Measurements from ENCODE around the gene GPRIN1.

The GPRIN1 gene

DNA sequence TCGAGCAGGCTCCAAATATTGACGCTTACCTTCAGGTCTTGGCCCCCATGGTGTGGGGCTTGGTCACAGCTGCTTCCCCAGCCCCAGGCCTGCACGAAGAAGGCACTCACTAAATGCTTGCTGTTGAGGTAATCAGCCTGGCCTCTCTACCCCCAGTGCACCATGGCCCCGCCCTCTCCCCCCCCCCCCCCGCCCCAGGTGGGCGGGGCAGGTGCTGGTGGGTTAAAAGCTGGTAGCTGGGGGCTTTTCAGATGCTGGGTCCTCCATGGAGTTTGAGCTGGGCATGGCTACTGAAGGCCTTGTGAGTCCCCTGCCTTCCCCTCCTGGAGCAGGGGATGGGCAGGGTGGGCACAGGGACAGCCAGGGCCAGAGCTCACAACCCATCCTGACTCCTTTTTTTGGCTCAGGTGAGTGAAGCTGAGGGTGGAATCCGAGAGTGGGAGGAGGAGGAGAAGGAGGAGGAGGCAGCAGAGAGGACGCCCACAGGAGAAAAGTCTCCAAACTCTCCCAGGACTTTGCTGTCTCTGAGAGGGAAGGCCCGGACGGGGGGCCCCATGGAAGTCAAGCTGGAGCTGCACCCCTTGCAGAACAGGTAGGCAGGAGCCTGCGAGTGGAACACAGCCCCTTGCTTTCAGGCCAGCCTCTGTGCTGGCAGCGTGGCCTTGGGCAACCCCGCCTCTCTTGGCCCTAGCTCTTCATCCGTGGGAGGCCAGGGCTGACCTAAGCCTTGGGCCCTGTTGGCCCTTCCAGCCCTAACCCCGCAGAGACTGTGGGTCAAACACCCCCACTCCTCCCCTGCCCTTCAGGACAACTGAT is 32.9 kb upstream of the GPRIN1 start:
- DNase-seq = no peak

DNA sequence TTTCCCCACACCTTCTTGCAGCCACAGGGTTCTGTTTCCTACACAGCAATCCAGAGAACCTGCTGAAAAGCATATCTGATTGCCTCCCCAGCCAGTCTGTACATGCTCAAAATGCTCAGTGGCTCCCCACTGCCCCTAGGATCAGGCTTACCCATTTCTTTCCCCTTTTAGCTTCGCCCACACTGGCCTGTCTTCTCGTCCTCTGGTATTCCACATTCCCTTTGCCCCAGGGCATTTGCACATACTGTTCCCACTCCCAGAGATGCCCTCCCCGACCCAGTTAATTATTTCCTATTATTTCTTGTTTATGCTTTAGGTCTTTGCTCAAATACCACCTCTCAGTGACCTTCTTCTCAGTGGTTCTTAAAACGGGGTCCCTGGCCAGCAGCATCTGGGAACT is 30.7 kb upstream of the GPRIN1 start:
- no peak for DNase-seq

DNA sequence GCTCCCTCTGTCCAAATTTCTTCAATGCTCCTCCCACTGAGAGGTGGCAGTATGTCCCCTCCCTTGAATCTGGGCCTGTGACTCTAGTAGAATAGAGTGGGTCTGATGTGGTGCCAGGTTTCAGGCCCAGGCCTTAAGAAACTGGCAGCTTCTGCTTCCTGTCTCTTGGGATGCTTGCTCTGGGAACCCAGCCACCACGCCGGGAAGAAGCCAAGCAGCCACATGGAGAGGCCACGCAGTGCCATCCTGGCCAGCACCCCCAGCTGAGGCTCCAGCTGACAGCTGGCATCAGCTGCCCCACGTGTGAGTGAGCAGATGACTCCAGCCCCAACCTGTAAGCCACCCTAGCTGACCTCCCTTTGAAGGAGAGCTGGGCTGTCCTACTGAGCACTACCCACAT is 30.0 kb upstream of the GPRIN1 start:
- no peak for DNase-seq

DNA sequence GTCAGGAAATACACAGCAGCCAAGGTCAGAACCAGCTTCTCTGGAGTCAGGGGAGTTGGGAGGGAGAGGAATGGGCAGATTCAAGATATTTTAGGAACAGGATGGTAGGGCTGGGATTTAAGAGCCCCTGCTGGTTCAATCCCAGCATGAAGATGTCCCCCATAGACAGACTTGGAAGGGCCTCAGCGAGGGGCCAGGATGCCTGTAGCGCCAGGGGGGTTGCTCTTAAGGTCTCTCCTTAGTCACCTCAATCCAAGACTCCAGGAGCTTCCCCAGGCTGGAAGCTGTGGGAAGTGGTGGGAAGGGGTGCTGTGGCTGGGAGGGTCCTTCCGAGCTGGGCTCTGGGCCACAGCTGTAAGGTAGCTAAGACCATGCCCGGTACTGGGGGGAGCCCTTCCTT is 29.3 kb upstream of the GPRIN1 start:
- no peak for DNase-seq

DNA sequence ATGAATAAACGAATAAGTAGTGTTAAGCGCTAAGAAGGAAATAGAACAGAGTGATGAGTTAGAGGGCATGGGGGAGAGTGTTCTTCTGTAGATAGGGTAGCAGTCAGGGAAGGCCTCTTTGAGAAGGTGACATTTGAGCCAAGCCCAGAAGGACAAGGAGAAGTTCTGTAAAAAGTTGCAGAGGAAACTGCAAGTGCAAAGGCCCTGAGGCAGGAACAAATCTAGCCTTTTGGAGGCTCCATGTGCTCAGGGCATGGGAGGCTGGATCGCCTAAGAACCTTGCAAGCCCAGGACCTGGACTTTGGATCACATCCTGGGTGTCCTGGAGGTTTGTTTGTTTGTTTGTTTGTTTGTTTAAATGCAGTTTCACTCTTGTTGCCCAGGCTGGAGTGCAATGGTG is 28.5 kb upstream of the GPRIN1 start:
- no peak for DNase-seq

DNA sequence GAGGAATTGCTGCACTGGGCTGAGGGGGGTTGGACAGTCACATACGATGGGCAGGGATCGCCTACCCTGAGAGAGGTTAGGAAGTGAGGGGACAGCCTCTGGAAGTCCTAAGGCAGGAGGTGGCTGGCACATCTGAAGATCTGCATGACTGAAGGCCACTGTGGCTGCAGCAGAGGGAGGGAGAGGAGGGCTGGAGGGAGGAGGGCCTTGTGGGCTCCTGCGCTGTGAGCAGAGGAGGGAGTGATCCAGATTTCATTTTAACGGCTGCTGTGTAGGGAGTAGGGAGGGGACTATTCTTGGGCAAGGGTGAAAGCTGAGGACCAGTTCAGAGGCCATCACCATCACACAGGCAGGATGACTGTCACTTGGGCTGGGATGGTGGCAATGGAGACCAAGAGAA is 27.6 kb upstream of the GPRIN1 start:
- DNase-seq = no peak

DNA sequence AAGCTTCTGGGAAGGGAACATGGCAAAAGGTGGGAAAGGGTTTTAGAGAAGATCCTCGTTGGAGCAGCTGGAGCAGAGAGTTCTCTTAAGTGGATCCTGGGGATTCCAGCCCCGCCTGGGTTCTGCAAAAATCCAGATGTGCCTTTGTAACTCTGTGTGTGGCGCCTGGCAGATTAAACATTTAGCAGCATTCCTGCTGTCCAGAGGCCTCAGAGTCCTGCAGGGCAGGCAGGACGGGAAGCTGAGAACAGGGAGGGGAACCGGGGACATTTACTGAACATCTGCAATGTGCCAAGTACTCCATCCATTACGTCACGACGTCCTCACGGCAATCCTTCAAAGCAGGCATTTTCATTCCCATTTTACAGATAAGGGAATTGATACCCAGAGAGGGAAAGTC is 26.5 kb upstream of the GPRIN1 start:
- no peak for DNase-seq

DNA sequence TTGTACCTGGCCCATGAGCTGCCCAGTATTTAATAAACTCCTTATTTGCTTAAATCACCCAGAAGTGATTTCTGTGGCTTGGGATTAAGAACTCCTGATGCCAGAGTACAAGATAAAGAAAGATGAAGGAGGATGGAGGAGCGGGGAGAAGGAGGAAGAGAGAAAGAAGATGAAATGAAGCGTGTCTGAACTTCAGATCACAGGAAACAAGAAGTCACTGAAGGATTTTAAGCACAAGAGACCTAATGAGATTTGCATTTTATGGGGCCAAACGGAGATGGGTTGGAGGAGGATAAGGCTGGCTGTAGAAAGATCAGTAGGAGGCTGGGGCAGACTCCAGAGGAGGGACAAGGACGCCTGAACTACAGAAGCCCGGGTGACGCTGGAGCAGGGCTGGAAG is 23.6 kb upstream of the GPRIN1 start:
- no peak for DNase-seq

DNA sequence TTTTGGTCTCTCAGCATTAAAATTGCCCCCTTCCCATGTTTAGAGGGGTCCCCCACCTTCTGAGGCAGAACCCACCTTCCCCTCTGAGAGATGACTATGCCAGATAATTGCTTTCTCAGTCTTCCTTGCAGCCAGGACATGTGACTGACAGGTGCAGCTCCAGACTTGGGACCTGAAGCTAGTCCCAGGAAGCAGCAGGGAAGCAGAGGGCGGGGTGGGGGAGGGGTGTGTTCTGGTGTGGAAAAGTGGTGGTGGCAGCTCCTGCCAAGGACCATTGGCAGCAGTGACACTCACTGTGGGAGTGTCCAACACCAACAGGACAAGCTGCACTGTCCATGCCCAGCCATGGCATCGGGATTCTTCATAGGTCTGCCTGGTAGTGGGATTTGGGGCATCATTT is 22.8 kb upstream of the GPRIN1 start:
- no peak for DNase-seq

DNA sequence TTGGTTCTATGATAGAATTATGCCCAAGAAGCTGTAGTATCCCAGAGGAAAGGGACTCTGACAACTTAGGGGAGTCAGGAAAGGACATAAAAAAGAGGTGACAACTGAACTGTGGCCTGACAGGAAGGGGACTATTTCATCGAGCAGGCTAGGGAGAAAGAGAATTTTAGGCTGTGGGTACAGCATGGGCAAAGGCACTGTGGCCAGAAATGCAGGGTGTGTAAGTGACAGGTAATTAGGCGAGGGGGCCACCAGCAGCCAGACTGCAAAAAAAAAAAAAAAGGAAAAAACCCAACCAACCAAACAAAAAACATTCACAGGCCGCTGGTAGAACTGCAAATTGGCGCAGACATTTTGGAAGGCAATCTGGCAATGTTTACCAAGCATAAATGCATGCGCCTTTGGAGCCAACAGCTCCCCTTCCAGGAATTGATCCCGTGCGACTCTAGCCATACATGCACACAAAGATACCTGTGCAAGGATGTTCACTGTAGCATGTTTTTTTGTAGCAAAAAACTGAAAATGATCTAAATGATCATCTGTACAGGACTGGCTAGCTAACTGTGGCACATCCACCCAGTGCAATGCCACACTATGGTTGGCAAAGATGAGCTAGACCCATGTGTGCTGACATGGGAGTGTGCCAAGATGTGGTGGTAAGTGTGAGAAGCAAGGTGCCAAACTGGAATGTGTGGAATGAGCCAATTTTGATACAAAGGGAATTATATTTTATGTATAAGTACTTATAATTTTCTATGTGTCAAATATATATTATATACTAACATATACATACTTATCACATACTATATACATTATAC is 21.6 kb upstream of the GPRIN1 start:
- no peak for DNase-seq

DNA sequence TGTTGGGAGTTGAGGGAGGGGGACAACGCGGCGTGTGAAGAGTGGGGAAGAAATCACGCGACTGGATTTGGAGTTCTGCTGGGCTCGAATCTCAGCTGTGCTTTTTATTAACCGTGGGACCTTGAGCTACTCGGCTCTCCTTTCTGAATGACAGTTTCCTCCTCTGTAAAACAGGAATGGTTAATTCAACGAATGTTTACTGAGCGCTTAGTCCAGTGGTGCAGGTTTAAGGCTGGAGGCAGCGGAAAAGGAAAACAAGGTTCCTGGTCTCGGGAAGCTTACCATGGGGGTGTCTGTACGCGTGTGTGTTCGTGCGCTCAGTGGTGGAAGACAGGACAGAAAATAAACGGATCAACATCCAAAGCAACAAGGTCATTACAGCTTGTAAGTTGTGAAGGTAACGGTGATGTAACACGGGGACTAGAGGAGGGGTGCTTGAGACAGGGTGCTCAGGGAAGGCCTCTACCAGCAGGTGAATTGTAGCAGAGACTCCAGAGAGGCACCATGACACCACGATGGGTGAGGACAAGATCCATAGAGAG is 20.8 kb upstream of the GPRIN1 start:
- no peak for DNase-seq

DNA sequence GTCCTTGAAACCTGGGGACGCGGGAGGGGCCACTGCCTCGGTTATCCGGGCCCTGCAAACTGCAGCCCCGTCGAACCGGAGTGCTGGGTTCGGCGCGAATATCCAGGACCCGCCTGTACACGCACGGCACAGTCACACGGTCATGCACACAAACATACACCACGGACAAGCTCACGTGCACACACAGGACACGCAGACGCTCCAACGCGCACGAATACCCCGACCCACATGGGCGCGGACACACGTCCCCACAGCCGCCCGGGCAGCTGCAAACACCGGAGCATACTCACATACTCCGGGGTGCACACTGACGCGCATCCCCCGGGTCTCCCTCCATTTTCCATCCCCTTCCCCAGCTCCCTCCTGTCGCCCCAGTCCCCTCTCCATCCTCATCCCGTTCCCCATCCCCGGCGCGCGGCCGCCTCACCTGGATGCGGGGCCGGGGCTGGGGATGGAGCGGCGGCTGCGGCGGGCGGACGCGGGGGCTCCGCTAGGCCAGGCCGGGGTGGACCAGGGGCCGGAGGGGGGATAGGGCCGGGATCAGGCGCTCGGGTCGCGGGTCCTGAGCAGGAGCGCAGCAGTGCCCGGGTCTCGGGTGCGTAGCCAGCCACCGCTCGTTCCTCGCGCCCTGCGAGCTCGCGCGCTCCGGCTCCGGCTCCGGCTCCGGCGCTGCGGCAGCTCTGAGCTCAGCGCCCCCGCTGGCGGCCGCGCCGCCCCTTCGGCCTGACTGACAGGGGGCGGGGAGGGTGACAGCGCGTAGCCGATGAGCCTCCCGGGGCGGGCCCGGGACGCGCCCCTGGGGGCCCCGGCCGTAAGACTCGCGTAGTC is 20.1 kb upstream of the GPRIN1 start, which contains the start of the genes EIF4E1B and SNCB:
TSS of gene EIF4E1B (plus strand) at position 823 of the 828 bp plus-strand sequence. CDS start 12,113 bp downstream, outside the sequence.
TSS of gene SNCB (minus strand) at position 682 of the 828 bp plus-strand sequence. CDS start 880 bp downstream, outside the sequence.
- no peak for DNase-seq

DNA sequence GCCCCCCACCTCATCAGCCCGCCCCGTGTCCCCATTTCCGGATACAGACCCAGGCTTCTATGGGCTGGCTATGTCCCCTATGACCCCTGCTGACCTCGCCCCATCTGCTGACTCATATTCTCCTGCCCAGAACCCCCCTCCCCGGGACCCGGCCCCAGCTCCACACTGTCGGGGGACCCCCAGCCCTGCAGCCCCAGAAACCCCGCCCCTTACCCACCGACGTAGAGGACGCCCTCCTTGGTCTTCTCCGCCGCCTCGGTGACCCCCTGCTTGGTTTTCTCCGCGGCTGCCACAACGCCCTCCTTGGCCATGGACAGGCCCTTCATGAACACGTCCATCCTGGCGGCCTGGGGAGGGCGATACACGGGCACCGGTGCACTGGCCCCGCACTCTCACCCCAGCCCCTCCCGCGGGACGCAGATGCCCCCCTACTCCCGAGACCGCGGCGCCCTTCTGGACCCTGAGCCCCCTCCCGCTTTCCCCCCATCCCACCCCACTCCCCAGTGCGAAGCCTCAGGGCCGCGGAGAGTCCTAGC is 19.4 kb upstream of the GPRIN1 start:
- no peak for DNase-seq

DNA sequence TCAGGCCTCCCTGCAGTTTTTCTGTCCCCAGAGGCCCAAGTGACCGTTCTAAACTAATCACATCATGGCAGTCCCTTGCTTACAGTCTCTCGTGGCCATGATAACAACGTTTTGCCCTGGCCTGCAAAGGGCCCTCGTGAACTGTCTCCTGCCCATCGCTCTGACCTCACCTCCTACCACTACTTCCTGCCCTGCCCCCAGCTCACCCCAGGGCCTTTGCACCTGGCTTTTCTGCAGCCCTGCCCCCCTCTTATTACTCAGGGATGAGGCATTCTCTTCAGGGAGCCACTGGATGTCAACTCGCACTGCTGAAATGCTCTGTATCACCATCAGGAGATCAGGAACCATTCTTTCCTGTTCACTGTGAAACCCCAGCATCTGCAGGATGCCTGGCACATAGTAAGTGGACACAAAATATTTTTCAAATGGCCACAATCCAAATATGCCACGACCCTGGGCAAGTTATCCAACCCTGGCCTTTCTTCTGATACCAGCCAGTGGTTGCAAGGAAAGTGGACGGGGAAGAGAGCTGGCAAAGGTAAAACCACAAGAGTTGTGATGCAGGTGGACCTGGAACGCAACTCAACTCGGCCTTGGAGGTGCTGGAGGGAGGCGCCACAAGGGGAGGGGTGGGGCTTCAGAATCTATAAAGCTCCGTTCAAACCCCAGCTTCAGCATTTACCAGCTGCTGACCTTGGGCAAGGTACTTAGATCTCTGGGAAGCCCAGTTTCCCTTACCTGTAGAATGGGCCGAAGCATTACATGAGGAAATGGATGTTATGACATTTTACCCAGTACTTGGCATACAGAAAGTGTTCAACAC is 18.7 kb upstream of the GPRIN1 start:
- no peak for DNase-seq

DNA sequence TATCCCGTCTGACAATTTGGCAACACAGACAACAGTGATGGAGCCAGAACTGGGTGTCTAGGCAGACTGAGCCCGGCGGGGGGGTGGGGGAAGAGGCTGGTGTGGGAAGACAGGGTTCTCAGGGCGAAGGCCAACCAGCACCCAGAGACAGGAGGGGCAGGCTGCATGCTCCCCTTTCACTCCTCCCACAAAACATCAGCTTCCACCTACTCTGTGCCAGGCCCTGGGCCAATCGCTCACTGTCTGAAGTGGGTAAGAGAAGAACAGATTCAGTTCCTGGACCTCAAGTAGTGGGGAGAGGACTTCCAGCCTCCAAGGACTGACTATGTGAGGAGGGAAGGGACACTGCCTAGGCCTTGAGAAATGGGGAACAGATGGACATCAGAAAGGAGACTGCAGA is 17.6 kb upstream of the GPRIN1 start:
- DNase-seq = no peak

DNA sequence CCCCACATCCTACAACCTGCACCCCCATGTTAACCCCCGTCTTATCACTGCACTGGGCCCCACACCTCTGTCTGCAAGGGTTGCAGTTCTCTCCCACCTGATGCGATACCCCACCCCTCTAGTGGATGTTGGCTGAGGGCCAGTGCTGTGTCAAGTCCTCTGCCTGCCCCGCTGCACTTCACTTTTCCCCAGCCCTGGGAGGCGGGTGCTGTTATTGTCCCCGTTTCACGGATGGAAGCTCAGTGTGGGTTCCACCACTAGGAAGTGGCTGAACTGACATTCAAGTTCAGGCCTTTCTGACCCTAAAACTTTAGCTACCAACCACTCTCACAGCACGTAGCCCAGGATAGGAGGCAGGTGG is 16.9 kb upstream of the GPRIN1 start:
- no peak for DNase-seq

DNA sequence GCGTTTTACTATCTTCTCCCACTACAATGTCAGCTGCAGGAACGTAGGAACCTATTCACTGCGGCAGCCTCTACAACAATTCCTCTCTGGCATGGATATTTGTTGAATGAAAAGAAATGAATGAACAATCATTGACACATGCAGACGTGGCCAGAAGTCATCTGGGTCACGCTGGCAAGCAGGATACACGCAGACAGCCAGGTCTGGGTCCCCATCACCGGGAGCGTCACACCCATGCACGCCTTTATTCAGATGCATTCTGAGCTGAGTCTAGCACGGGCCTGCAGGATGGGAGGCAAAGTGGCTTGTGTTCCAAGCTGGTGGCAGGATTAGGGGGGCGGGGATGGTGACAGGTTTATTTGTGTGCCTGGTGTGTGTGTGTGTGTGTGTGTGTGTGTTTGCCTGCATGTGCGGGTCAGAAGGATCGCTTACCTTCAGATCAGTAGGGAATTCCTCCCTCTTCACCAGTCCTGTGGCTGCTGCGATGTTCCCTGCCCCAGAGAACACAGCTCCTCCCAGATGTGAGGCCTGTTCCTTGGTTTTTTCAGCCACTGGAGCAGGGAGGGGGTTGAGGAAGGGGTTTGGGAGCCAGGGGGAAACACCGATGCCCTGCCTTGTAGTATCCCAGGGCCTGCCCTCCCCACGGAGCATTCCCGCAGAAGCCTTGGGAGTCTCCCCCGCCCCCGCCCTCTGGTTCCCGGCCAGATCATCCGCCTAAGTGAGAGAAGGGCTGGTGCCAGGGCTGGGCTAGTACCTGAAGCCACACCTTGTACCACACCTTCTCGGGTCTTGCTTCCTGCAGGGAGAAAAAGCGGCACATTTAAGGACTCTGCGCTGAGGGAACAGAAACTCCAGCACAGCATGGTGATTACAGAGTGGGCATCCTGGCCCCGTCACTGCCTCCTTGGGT is 16.3 kb upstream of the GPRIN1 start:
- DNase-seq = no peak

DNA sequence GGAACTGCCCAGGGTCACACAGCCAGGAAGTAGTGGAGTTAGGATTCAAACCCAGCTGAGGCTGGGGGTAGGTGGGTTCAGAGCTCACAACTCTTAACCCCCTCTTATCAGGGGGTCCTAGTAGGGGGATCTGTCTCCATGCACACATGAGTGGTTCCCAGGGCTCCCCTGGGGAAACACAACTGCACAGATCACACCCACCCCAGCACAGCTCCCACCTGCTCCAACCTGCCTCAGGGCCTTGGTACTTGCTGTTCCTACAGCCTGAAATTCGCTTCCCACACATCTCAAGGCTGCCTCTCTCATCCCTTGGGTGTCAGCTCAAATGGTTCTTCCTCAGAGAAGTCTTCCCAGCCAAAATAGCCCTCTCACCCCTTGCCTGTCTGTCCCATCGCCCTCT is 15.6 kb upstream of the GPRIN1 start:
- no peak for DNase-seq

DNA sequence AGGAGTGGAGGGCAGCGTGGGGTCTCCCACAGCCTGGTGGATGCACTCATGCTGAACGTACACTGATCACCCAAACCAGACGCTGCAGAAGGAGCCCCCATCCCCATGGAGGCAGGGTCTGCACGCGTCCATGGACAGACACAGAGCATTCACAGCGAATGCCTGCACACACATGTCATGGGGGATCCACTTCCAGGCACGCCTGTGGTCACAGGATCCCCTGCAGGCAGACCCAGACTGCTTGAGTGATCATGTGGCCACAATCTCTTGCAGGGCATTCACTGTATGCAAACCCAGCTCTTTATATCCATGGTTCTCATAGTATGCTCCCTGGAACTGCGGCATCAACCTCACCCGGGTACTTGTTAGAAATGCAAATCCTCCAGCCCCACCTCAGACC is 15.0 kb upstream of the GPRIN1 start:
- DNase-seq = no peak

DNA sequence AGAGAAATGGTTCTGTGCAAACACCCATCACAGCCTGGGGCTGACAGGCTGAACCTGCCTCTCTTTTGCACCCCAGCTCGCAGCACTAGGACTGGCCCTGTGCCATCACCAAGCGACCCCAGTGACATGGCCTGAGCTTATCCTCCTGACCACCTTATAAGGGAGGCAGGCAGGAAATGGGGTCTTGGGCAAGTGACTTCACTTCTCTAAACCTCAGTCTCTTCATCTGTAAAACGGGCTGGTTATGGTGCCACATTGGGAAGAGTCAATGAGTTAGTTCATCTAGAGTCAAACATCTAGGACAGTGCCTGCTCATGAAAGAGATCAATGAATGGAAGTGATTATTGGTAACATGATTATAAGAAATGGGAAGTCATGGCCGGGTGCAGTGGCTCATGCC is 14.2 kb upstream of the GPRIN1 start:
- no peak for DNase-seq

DNA sequence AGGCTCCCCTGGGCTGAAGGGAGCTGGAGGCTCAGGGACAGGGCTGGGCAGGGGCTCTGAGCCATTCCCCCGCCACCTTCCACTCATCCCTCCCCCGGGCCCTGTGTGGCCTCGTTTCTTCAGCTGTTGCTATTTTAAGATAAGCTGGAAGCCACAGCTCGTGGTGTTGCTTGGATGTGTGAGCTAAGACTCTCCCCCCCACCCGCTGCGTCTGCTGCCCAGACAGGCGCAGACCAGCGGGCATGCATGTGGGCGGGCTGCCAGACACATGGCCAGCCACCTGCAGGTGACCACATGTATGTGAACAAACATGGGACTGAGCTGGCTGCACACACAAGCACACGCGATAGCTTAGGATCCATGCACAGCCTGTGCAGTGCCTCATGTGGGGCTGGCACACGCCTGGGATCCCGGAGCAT is 11.7 kb upstream of the GPRIN1 start:
- DNase-seq = no peak
